Endodermal cell (in vitro differentiated cells): ENCODE results near the gene CAMTA1. TPM values are rescaled to one million over a fixed set of nuclear protein-coding genes. Genes with fewer than 3 reads are reported as not detected.

Experiments
- DNase-seq: peaks from one replicate; pipeline ENCODE4 v3.0.0-alpha.2; 2017
- H3K27ac ChIP-seq: 2 replicates; pipeline ENCODE4 v1.5.1; 2013; ENCODE audit warnings: mild to moderate bottlenecking, low read depth, low read length, moderate library complexity
- H3K27me3 ChIP-seq: 2 replicates; pipeline ENCODE4 v1.6.1; 2013; ENCODE audit warnings: mild to moderate bottlenecking, low read length, moderate library complexity; ENCODE audit not compliant: insufficient read depth, control insufficient read depth, poor library complexity, severe bottlenecking
- H3K36me3 ChIP-seq: 2 replicates; pipeline ENCODE4 v1.7.0; 2013; ENCODE audit warnings: mild to moderate bottlenecking, low read length, moderate library complexity; ENCODE audit not compliant: control insufficient read depth, insufficient read depth
- H3K4me1 ChIP-seq: one replicate; pipeline ENCODE4 v1.7.0; 2013; ENCODE audit warnings: low read length; ENCODE audit not compliant: control insufficient read depth, insufficient read depth
- H3K4me3 ChIP-seq: 2 replicates; pipeline ENCODE4 v1.5.1; 2013; ENCODE audit warnings: mild to moderate bottlenecking, low read length, moderate library complexity
- H3K9ac ChIP-seq: 2 replicates; pipeline ENCODE4 v1.6.1; 2013; ENCODE audit warnings: mild to moderate bottlenecking, low read length, moderate library complexity; ENCODE audit not compliant: poor library complexity, severe bottlenecking; ENCODE audit errors: extremely low read depth
- H3K9me3 ChIP-seq: 2 replicates; pipeline ENCODE4 v1.6.1; 2013; ENCODE audit warnings: mild to moderate bottlenecking, low read length, moderate library complexity; ENCODE audit not compliant: control insufficient read depth
- H3K27ac Mint-ChIP-seq: 2 replicates; pipeline ENCODE4 v1.8.0; 2020; ENCODE audit warnings: mixed read lengths
- H3K27me3 Mint-ChIP-seq: 2 replicates; pipeline ENCODE4 v1.8.0; 2021; ENCODE audit warnings: mild to moderate bottlenecking, mixed read lengths; ENCODE audit not compliant: insufficient read depth
- H3K36me3 Mint-ChIP-seq: 2 replicates; pipeline ENCODE4 v1.8.0; 2020; ENCODE audit warnings: low read depth, mixed read lengths
- H3K4me1 Mint-ChIP-seq: 2 replicates; pipeline ENCODE4 v1.8.0; 2020; ENCODE audit warnings: mixed read lengths
- H3K4me3 Mint-ChIP-seq: 2 replicates; pipeline ENCODE4 v1.8.0; 2020; ENCODE audit warnings: mild to moderate bottlenecking, moderate library complexity, mixed read lengths
- H3K9me3 Mint-ChIP-seq: 2 replicates; pipeline ENCODE4 v1.8.0; 2020; ENCODE audit warnings: mild to moderate bottlenecking, mixed read lengths
- WGBS, 2 experiments: methylation state at CpG; one replicate each; pipeline versions ENCODE4 v1.1.5 to v1.1.7; 2013; ENCODE audit warnings: missing lambda C conversion rate in 2 of 2, mixed read lengths in 1 of 2; ENCODE audit not compliant: insufficient coverage in 1 of 2, insufficient read length in 1 of 2; 5-methylcytosine and 5-hydroxymethylcytosine counted together
- total RNA-seq, 2 donors: library from RNA; stranded (reverse); fragmentation: NEBNext Ultra II Directional in 1 of 2; extraction: Animal tissue kit (Norgen Biotek cat#: 25700) in 1 of 2; gene quantifications; 2 replicates in 1 of 2; 3 replicates in 1 of 2; pipeline ENCODE4 v1.2.1, GENCODE V29; 2021
- TF ChIP-seq, protein P1 (sequence below): fragments of 200-600 bp; sonication (generic); conservative IDR thresholded peaks from 2 replicates; pipeline ENCODE4 v1.5.0; 2021; ENCODE audit warnings: antibody characterized with exemption, mild to moderate bottlenecking

CAMTA1 gene
- total RNA-seq, 2 donors from 2014 or later: 123 to 137 TPM

DNA sequence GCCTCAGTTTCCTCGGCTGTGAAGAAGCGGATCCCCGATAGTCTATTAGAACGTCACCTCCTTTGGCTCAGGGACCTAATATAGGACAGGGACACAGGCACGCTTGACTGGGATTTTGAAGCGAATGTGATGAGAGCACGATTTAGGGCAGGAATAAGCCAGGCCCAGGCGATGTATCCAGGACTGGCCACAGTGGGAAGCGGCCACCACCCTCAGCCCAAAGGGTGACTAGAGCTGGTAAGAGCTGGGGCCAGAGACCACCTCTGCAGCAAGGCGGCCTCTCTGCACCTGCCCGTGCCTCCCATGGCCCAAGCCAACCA is 885.9 kb downstream of the CAMTA1 start:
- Mint-ChIP-seq H3K4me3 (no peak overlapping the region), H3K27ac (no peak overlapping the region)
- peaks cover 9% of the 10 kb centered on the region for H3K4me1 ChIP-seq

DNA sequence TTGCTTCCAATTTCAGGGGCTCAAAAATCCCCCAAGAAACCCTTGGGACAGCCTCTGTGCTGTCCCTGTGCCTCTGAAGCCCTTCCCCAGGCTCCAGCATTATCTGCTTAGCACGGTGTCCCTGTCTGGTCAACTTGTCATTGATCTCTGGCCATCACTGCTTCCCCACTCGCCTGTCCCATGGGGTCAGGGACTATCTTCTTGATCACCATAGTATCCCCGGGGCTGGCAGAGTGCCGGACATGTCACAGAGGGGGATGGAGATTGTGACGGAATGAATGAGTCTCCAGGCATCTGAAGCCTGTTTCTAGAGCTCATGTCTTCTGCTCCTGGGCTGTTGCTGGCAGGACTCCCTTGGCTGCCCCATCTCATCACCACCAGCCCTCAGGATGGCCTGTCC is 886.4 kb downstream of the CAMTA1 start:
- TF ChIP-seq, protein P1, sequence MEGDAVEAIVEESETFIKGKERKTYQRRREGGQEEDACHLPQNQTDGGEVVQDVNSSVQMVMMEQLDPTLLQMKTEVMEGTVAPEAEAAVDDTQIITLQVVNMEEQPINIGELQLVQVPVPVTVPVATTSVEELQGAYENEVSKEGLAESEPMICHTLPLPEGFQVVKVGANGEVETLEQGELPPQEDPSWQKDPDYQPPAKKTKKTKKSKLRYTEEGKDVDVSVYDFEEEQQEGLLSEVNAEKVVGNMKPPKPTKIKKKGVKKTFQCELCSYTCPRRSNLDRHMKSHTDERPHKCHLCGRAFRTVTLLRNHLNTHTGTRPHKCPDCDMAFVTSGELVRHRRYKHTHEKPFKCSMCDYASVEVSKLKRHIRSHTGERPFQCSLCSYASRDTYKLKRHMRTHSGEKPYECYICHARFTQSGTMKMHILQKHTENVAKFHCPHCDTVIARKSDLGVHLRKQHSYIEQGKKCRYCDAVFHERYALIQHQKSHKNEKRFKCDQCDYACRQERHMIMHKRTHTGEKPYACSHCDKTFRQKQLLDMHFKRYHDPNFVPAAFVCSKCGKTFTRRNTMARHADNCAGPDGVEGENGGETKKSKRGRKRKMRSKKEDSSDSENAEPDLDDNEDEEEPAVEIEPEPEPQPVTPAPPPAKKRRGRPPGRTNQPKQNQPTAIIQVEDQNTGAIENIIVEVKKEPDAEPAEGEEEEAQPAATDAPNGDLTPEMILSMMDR: no peak
- H3K27ac Mint-ChIP-seq: no peak overlapping the region
- H3K4me3 Mint-ChIP-seq: no peak overlapping the region
- peaks cover 14% of the 10 kb centered on the region for H3K4me1 Mint-ChIP-seq
- no peak for DNase-seq
- 89% methylated on average over 5 of the region's 5 CpGs; no CpG with 5 or more reads in 1 of the 2 experiments for WGBS, 2 experiments
- Histone ChIP-seq H3K27ac (no peak overlapping the region), H3K27me3 (no peaks in the 10 kb centered on the region), H3K9ac (no peak overlapping the region), H3K4me3 (no peak overlapping the region), H3K4me1 (peaks cover 9% of the 10 kb centered on the region), H3K36me3 (no peaks in the 10 kb centered on the region), H3K9me3 (no peaks in the 10 kb centered on the region)
- H3K36me3 Mint-ChIP-seq: no peaks in the 10 kb centered on the region
- H3K9me3 Mint-ChIP-seq: no peaks in the 10 kb centered on the region
- H3K27me3 Mint-ChIP-seq: no peaks in the 10 kb centered on the region

More for the DNA sequence above, 885.9 kb downstream of the CAMTA1 start:
- H3K4me3 ChIP-seq: no peak overlapping the region
- DNase-seq: no peak
- H3K36me3 ChIP-seq: no peaks in the 10 kb centered on the region
- TF ChIP-seq, protein P1: no peak
- H3K4me1 Mint-ChIP-seq: peaks cover 14% of the 10 kb centered on the region
- no peak overlapping the region for H3K27ac ChIP-seq
- H3K27me3 Mint-ChIP-seq: no peaks in the 10 kb centered on the region
- H3K36me3 Mint-ChIP-seq: no peaks in the 10 kb centered on the region
- H3K9me3 Mint-ChIP-seq: no peaks in the 10 kb centered on the region
- WGBS, 2 experiments: 94 to 96% methylated on average over 9 to 11 of the region's 11 CpGs
- H3K27me3 ChIP-seq: no peaks in the 10 kb centered on the region
- no peak overlapping the region for H3K9ac ChIP-seq
- H3K9me3 ChIP-seq: no peaks in the 10 kb centered on the region

DNA sequence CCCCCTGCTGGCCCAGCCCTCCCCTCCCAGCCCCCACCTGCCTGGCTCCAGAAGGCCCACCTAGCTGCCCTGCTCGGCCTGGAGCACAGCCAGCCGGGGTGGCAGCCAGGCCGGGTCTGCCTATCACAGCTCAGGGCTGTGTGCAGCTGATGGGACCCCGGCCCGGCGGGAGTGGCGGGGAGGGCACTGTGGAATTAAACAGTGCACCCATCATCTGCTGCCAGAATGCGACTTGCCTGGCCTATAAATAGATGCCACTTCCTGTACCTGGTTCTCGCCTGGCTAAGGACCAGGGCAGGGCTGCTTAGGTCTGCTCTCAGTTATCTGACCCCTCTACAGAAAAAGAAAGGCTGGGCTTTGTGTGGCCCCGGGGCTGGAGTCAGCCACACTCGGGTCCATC is 887.6 kb downstream of the CAMTA1 start:
- Mint-ChIP-seq H3K4me1 (peaks cover 11% of the 10 kb centered on the region), H3K27me3 (no peaks in the 10 kb centered on the region), H3K4me3 (no peak overlapping the region), H3K27ac (no peak overlapping the region), H3K9me3 (no peaks in the 10 kb centered on the region), H3K36me3 (no peaks in the 10 kb centered on the region)
- H3K9me3 ChIP-seq: no peaks in the 10 kb centered on the region
- no peak overlapping the region for H3K27ac ChIP-seq
- DNase-seq: no peak
- H3K4me3 ChIP-seq: no peak overlapping the region
- H3K4me1 ChIP-seq: peaks cover 6% of the 10 kb centered on the region
- no peaks in the 10 kb centered on the region for H3K27me3 ChIP-seq
- TF ChIP-seq, protein P1: no peak
- 94 to 97% methylated on average over 8 to 11 of the region's 11 CpGs for WGBS, 2 experiments
- H3K36me3 ChIP-seq: no peaks in the 10 kb centered on the region
- no peak overlapping the region for H3K9ac ChIP-seq
